Activated gamma-delta T cell treated with Interleukin-2 at 50 U/mL for 16 hours (primary cell): Measurements from ENCODE around the gene ZBTB22.
"Not testable (repeated sequence)": the region's sequence is repeated elsewhere in the genome, so short reads cannot be mapped to it uniquely, and the experiment has no call there.

Experiments used
- DNase-seq: peaks from one replicate; pipeline ENCODE4 v3.0.0-alpha.2; 2020

ZBTB22 gene

GRCh38 chr6:33277663-33278391, 39.7 kb downstream of the ZBTB22 start:
- peak; percentile 24 for DNase-seq

GRCh38 chr6:33276864-33277662, 40.5 kb downstream of the ZBTB22 start, which contains the start of gene B3GALT4:
TSS of gene B3GALT4 (plus strand) at chr6:33277123. CDS start at chr6:33277420, 297 bp downstream.
- DNase-seq: peak; percentile 61

- DNase-seq: no peak
Measured at GRCh38 chr6:33276581-33276863, 41.0 kb downstream of the ZBTB22 start.

- not testable (repeated sequence) for DNase-seq
Measured at GRCh38 chr6:33275795-33276580, 41.6 kb downstream of the ZBTB22 start.

- DNase-seq: no peak
Measured at GRCh38 chr6:33273924-33274902, 43.3 kb downstream of the ZBTB22 start.

GRCh38 chr6:33273129-33273923, 44.2 kb downstream of the ZBTB22 start:
- DNase-seq: no peak

GRCh38 chr6:33272275-33273128, 45.0 kb downstream of the ZBTB22 start:
- no peak for DNase-seq

GRCh38 chr6:33271468-33272274, 45.9 kb downstream of the ZBTB22 start, which contains the start of the genes RPS18 and VPS52:
TSS of gene RPS18 (plus strand) at chr6:33272075. CDS start at chr6:33272120, 45 bp downstream.
TSS of gene VPS52 (minus strand) at chr6:33271876. CDS start at chr6:33271675, 201 bp downstream.
- peak; percentile 89 for DNase-seq

GRCh38 chr6:33271117-33271467, 46.5 kb downstream of the ZBTB22 start:
- no peak for DNase-seq
